Heart left ventricle (tissue), 16 donors: ENCODE data around the gene DOK7. TPM values are rescaled to one million over a fixed set of nuclear protein-coding genes. Genes with fewer than 3 reads are reported as not detected.

Source experiments
- ATAC-seq, 4 donors: fragments of 200-7000 bp; cut with Tn5 transposase; one replicate each; pipeline ENCODE4 v1.9.1; 2020 to 2022; ENCODE audit warnings: moderate library complexity in 4 of 4, mild to moderate bottlenecking in 3 of 4, moderate number of reproducible peaks in 1 of 4
- DNase-seq, 5 donors: peaks; one replicate each; pipeline ENCODE4 v3.0.0-alpha.2; 2020
- H3K27ac ChIP-seq, 12 donors: fragments of 200-600 bp; sonication (generic) in 4 of 12; one replicate each; pipeline versions ENCODE4 v1.5.0 to v1.8.0; 2016 to 2022; ENCODE audit warnings: mild to moderate bottlenecking in 2 of 12
- H3K27me3 ChIP-seq, 9 donors: fragments of 200-600 bp; sonication (generic) in 2 of 9; one replicate each; pipeline versions ENCODE4 v1.5.1 to v1.8.0; 2016 to 2022; ENCODE audit warnings: mild to moderate bottlenecking in 3 of 9
- H3K36me3 ChIP-seq, 9 donors: fragments of 200-600 bp; sonication (generic) in 2 of 9; one replicate each; pipeline versions ENCODE4 v1.5.0 to v1.8.0; 2018 to 2022; ENCODE audit warnings: mild to moderate bottlenecking in 2 of 9
- H3K4me1 ChIP-seq, 12 donors: fragments of 200-600 bp; sonication (generic) in 4 of 12; one replicate each; pipeline versions ENCODE4 v1.5.0 to v1.8.0; 2016 to 2022; ENCODE audit warnings: mild to moderate bottlenecking in 3 of 12
- H3K4me3 ChIP-seq, 12 donors: fragments of 200-600 bp; sonication (generic) in 4 of 12; one replicate each; pipeline versions ENCODE4 v1.5.0 to v1.8.0; 2017 to 2022; ENCODE audit warnings: mild to moderate bottlenecking in 9 of 12, moderate library complexity in 4 of 12
- H3K9me3 ChIP-seq, 12 donors: fragments of 200-600 bp; sonication (generic) in 4 of 12; one replicate each; pipeline versions ENCODE4 v1.5.0 to v1.8.0; 2016 to 2022; ENCODE audit warnings: mild to moderate bottlenecking in 1 of 12
- POLR2A ChIP-seq, 2 donors: fragments of 450-650 bp; IDR thresholded peaks; one replicate each; pipeline ENCODE4 v1.6.1; 2017; ENCODE audit warnings: antibody characterized with exemption in 2 of 2, mild to moderate bottlenecking in 2 of 2, moderate library complexity in 2 of 2
- WGBS, 4 donors: extraction: QIAGEN DNeasy Blood & Tissue Kit in 2 of 4; methylation state at CpG; one replicate each; pipeline versions ENCODE4 v1.1.5 to v1.1.7; 2013 to 2018; 5-methylcytosine and 5-hydroxymethylcytosine counted together
- intact Hi-C, 10 donors: fragments of 100-400 bp; cut with DNase I; formaldehyde crosslinking; loops; one replicate each; pipeline versions ENCODE4 v1.11.1 to v1.14.2; 2022
- polyA plus RNA-seq, 2 donors: library from polyadenylated mRNA; stranded (reverse); fragments of 200-250 nt; gene quantifications; one replicate each; pipeline ENCODE4 v1.2.3, GENCODE V29; 2013
- total RNA-seq, 9 donors: library from RNA; depleted of rRNA in 2 of 9; stranded (reverse); fragments of >200 nt in 2 of 9; fragmentation: NEBNext Ultra II Directional in 3 of 9; extraction: Animal tissue kit (Norgen Biotek cat#: 25700) in 3 of 9; gene quantifications; one replicate each; pipeline versions ENCODE4 v1.1.0 to v1.2.4, GENCODE V29; 2016 to 2023
- TF ChIP-seq, protein P1 (sequence below), 12 donors: fragments of 200-600 bp; sonication (generic) in 4 of 12; IDR thresholded peaks; one replicate each; pipeline versions ENCODE4 v1.5.0 to v1.8.0; 2018 to 2022; ENCODE audit warnings: antibody characterized with exemption in 12 of 12, mild to moderate bottlenecking in 5 of 12
- donor health status: ischemic (EF 13 %, LVEDD 7.1; RV severe dilation, severe dysfunction).
- donor health status: healthy with polysubstance abuse.
- donor health status: DM: no; HTN: yes; CAD: no.
- donor health status: DM: no; HTN: no; CAD: no.
- donor health status: ischemic (EF 25% LVEDD 6.9; RV normal size, moderate dysfunction).
- donor health status: ischemic (EF 25% LVEDD 5.7; RV mildly dilated, moderate dysfunction).
- donor health status: healthy.
- donor health status: DM: yes; HTN: yes; CAD: no.
- donor health status: ischemic (EF 35%, LVEDD 5.7; RV mildly dilated, moderate dysfunction).
- donor health status: nonischemic (EF 11% LVEDD 7.7; RV severe dilation, severe dysfunction).
- donor health status: DM: yes; HTN: yes; CAD: no.
- donor health status: PGD.
- donor health status: ischemic (EF 29% LVEDD 5.4; RV normal size, mild dysfunction).
- donor health status: nonischemic (EF 23%, LVEDD 6.1; RV moderate dilation, normal function).

DOK7 gene
- total and polyA plus RNA-seq, 11 donors = 27.7 to 89.5 (median 40.0) TPM

DNA sequence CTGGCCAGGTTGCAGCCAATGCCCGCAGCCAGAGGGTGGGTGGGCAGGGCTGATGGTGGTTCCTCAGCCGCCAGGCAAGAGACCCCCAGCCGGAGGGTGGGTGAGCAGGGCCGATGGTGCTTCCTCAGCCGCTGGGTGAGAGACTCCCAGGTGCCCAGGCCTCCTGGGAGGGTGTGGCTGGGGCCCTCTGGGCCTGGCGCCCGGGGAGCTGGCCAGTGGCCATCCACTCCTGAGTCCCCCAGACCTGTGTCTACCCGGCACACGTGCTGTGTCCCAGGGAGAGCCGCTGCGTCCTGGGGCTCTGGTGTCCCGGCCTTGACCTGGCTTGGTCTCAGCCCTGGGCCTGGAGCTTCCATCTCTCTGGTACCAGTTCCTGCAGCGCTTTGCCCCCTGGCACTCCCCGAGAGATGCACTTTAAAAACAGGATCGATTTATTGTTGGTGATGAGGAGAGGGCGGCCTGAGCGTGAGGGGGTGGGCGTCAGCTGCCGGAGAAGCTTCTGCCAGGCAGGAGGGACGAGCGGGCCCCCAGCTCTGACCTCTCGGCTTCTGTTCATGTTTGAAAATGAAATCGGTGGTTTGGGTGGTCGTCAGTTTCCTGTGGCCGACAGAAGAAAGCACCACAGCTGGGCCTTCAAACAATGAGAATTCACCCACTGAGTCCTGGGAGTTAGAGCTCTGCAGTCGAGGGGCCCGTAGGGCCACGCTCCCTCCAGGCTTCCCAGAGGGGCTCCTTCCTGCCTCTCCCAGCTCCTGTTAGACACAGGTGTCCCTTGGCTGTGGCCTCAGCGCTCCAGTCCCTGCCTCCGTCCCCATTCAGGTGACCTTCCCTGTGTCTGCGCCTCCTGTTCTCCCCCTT is 6.5 kb downstream of the DOK7 start:
- H3K27me3 ChIP-seq = peaks cover 0 to 5% (median 0%) of the 10 kb centered on the region in 9 donors
- H3K4me3 ChIP-seq = no peak overlapping the region
- TF ChIP-seq, protein P1, sequence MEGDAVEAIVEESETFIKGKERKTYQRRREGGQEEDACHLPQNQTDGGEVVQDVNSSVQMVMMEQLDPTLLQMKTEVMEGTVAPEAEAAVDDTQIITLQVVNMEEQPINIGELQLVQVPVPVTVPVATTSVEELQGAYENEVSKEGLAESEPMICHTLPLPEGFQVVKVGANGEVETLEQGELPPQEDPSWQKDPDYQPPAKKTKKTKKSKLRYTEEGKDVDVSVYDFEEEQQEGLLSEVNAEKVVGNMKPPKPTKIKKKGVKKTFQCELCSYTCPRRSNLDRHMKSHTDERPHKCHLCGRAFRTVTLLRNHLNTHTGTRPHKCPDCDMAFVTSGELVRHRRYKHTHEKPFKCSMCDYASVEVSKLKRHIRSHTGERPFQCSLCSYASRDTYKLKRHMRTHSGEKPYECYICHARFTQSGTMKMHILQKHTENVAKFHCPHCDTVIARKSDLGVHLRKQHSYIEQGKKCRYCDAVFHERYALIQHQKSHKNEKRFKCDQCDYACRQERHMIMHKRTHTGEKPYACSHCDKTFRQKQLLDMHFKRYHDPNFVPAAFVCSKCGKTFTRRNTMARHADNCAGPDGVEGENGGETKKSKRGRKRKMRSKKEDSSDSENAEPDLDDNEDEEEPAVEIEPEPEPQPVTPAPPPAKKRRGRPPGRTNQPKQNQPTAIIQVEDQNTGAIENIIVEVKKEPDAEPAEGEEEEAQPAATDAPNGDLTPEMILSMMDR (IDR thresholded peaks at IDR 0.05) = no peak
- TF ChIP-seq POLR2A (IDR thresholded peaks at IDR 0.05) = no peak
- intact Hi-C loops = no loop called here
- 63 to 71% (median 65%) methylated on average over 28 to 31 of the region's 31 CpGs for WGBS, 4 donors
- H3K27ac ChIP-seq = peak overlapping the region in 10 of 12 donors; percentile 16 to 82 (median 60)
- DNase-seq = peak; percentile 52 to 81 (median 74)
- H3K36me3 ChIP-seq = no peaks in the 10 kb centered on the region
- no peaks in the 10 kb centered on the region for H3K9me3 ChIP-seq
- H3K4me1 ChIP-seq = peaks cover 0 to 79% (median 17%) of the 10 kb centered on the region in 12 donors
- ATAC-seq = peak; percentile 40 to 59 (median 56)

DNA sequence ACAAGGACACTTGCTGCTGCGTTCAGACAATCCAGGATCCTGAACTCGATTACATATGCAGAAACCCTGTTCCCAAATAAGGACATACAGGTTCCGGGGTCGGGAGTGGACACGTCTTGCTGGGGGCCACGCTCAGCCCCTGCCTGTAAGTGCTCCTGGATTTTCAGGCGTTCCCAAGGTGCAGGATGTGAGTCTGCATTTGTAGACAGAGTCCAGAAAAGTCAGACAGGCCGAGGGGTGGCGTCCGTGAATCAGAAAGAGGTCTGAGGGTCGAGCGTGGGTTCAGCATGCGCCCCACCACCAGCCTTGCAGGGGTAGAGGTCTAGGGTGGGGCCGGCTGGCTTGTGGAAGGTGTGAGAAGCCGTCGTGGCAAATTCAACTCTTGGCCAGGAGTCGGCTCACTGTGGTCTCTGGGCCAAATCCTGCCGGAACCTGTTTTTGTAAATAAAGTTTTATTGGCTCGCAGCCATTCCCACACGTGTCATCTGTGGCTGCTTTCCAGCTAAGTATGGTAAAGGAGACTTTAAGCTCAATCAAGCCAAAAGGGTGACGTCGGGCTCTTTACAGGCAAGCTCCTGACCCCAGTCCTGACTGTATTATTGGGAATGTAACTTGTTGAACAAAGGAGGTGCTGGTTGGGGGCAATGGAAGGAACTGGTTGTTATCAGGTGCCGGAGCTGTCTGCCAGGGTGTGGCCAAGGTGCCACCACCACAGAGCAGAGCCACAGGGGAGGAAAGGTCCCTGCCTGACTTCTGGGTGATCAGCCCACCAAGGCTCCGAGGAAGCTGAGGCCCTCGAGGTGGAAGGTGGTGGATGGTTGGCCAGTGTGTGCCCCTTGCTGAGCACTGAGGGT is 7.4 kb downstream of the DOK7 start:
- peak overlapping the region in 10 of 12 donors; percentile 16 to 82 (median 60) for H3K27ac ChIP-seq
- peak in 1 of 5 donors; percentile 27 for DNase-seq

DNA sequence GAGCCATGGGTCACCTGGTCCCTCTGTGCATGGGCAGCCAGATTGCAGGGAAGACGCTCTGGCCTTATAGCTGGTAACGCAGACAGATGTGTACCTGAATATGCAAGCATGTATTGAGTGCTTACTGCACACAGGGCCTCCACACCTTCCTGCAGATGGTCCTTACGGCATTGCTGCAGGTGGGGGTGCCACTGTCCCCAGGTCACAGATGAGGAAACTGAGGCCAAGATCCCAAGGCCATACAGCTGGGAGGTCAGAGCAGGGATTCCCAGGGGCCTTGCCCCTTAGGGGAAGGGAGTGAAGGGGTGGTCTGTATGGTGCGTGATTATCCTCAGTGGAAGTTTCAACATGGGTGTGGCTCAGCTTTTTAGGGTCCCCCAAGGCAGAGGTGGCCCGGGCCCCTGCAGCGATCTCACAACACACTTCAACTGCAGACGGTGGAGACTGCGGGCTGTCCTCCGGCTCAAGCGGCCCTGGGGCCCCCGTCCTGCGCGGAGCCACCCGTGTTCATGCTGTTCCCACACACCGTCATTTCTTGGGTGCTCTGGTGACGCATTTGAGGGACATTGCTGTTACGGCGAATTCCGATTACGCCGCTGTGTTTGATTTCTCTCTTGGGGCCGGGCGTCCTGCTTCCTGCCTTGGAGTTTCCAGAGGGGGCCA is 8.1 kb downstream of the DOK7 start:
- no peaks in the 10 kb centered on the region for H3K9me3 ChIP-seq
- DNase-seq = no peak
- H3K4me3 ChIP-seq = no peak overlapping the region
- H3K4me1 ChIP-seq = peaks cover 0 to 66% (median 16%) of the 10 kb centered on the region in 12 donors
- TF ChIP-seq, protein P1 (IDR thresholded peaks at IDR 0.05) = no peak
- no peak for TF ChIP-seq POLR2A (IDR thresholded peaks at IDR 0.05)
- H3K27ac ChIP-seq = peak overlapping the region in 1 of 12 donors; percentile 82
- 87 to 91% (median 88%) methylated on average over 22 to 23 of the region's 23 CpGs for WGBS, 4 donors
- ATAC-seq = no peak
- no peaks in the 10 kb centered on the region for H3K36me3 ChIP-seq
- H3K27me3 ChIP-seq = peaks cover 0 to 3% (median 0%) of the 10 kb centered on the region in 9 donors
- intact Hi-C loops = no loop called here

More for the DNA sequence above, 7.4 kb downstream of the DOK7 start:
- no peak for TF ChIP-seq POLR2A (IDR thresholded peaks at IDR 0.05)
- TF ChIP-seq, protein P1 (IDR thresholded peaks at IDR 0.05) = no peak
- 44 to 58% (median 46%) methylated on average over 24 to 25 of the region's 25 CpGs for WGBS, 4 donors
- H3K4me1 ChIP-seq = peaks cover 0 to 74% (median 17%) of the 10 kb centered on the region in 12 donors
- no peak overlapping the region for H3K4me3 ChIP-seq
- intact Hi-C loops = no loop called here
- peaks cover 0 to 4% (median 0%) of the 10 kb centered on the region in 9 donors for H3K27me3 ChIP-seq
- H3K36me3 ChIP-seq = no peaks in the 10 kb centered on the region
- no peak for ATAC-seq
- H3K9me3 ChIP-seq = no peaks in the 10 kb centered on the region
